Liver (tissue), 5 donors: ENCODE results near the gene ZNF766. TPM values are rescaled to one million over a fixed set of nuclear protein-coding genes. Genes with fewer than 3 reads are reported as not detected.

ENCODE experiments used
- polyA plus RNA-seq, 2 donors: library from polyadenylated mRNA; stranded (reverse) in 1 of 2; unstranded in 1 of 2; fragments of 200-250 nt in 1 of 2; fragments of >200 nt in 1 of 2; fragmentation: Nextera tagmentation in 1 of 2; extraction: Ambion mirVana in 1 of 2; gene quantifications; one replicate each; pipeline versions ENCODE4 v1.2.1 to v1.2.3, GENCODE V29; 2013 to 2015
- small RNA-seq: library from RNA; depleted of rRNA; stranded (forward); fragments of <200 nt; gene quantifications from one replicate; pipeline ENCODE3, GENCODE V24; 2014
- total RNA-seq, 2 donors: library from RNA; depleted of rRNA; stranded (reverse); fragments of >200 nt; gene quantifications; one replicate each; pipeline ENCODE4 v1.2.3, GENCODE V29; 2014
- donor health status: healthy.
- donor health status: healthy.
- donor health status: healthy.

The ZNF766 gene
- total and polyA plus RNA-seq, 4 donors: 1.6 to 4.9 (median 3.8) TPM

Small RNAs within 50 kb of the gene (small RNA-seq; reads per million reads assigned to genes)
- 0.13 reads per million for gene MIR643
- gene MIR6801: not detected
- gene RF00019: not detected

Other genes with a start within 250 kb of the ZNF766 start
- gene ZNF614, start 241.2 kb upstream of the ZNF766 start, total RNA-seq: 1 to 10 TPM; 2.2 to 4.7 TPM
- gene ZNF614, start 241.2 kb upstream of the ZNF766 start, polyA plus RNA-seq: 1 to 10 TPM; 1.1 TPM
- gene ZNF432, start 220.7 kb upstream of the ZNF766 start, total RNA-seq: 1 to 10 TPM; 2.8 to 4.8 TPM
- gene ZNF432, start 220.7 kb upstream of the ZNF766 start, polyA plus RNA-seq: under 1 TPM; 0.83 to 0.99 TPM
- 10 to 100 TPM in 1 of 2 donors, 1 to 10 TPM in 1; 5.9 to 11.1 TPM for gene ZNF841, start 173.8 kb upstream of the ZNF766 start, total RNA-seq
- 1 to 10 TPM in 1 of 2 donors, under 1 TPM in 1; 0.86 to 2.5 TPM for gene ZNF841, start 173.8 kb upstream of the ZNF766 start, polyA plus RNA-seq
- 1 to 10 TPM; 4.1 TPM for gene ZNF616, start 129.6 kb upstream of the ZNF766 start, total RNA-seq
- 1 to 10 TPM; 1.5 to 3.0 TPM for gene ZNF616, start 129.6 kb upstream of the ZNF766 start, polyA plus RNA-seq
- gene ZNF836, start 98.0 kb upstream of the ZNF766 start, total RNA-seq: 1 to 10 TPM; 1.9 to 3.1 TPM
- 1 to 10 TPM in 1 of 2 donors, under 1 TPM in 1; 0.85 to 1.7 TPM for gene ZNF836, start 98.0 kb upstream of the ZNF766 start, polyA plus RNA-seq
- 10 to 100 TPM; 33.6 to 58.1 TPM for gene PPP2R1A, start 79.5 kb upstream of the ZNF766 start, total RNA-seq
- gene PPP2R1A, start 79.5 kb upstream of the ZNF766 start, polyA plus RNA-seq: 10 to 100 TPM; 61.6 TPM
- gene ZNF480, start 27.6 kb downstream of the ZNF766 start, total RNA-seq: 1 to 10 TPM; 3.4 to 3.5 TPM
- gene ZNF480, start 27.6 kb downstream of the ZNF766 start, polyA plus RNA-seq: 1 to 10 TPM; 1.8 to 7.3 TPM
- under 1 TPM; 0.08 to 0.89 TPM for gene ZNF610, start 66.7 kb downstream of the ZNF766 start, total RNA-seq
- under 1 TPM; 0.21 to 0.25 TPM for gene ZNF610, start 66.7 kb downstream of the ZNF766 start, polyA plus RNA-seq
- 1 to 10 TPM; 2.2 to 3.3 TPM for gene ZNF880, start 100.3 kb downstream of the ZNF766 start, total RNA-seq
- 1 to 10 TPM; 2.1 to 2.6 TPM for gene ZNF880, start 100.3 kb downstream of the ZNF766 start, polyA plus RNA-seq
- gene ZNF528, start 128.3 kb downstream of the ZNF766 start, total RNA-seq: 1 to 10 TPM; 4.2 to 5.5 TPM
- 1 to 10 TPM in 1 of 2 donors, under 1 TPM in 1; 0.82 to 1.8 TPM for gene ZNF528, start 128.3 kb downstream of the ZNF766 start, polyA plus RNA-seq
- gene ZNF534, start 159.6 kb downstream of the ZNF766 start, total RNA-seq: not detected
- gene ZNF534, start 159.6 kb downstream of the ZNF766 start, polyA plus RNA-seq: not detected
- under 1 TPM; 0.25 to 0.56 TPM for gene ZNF578, start 184.0 kb downstream of the ZNF766 start, total RNA-seq
- under 1 TPM in 1 of 2 donors, not detected in 1; 0.09 TPM for gene ZNF578, start 184.0 kb downstream of the ZNF766 start, polyA plus RNA-seq